OCI-LY3 (cell line): ENCODE measurements around the gene FRMPD4.

ENCODE experiments used
- H2AFZ ChIP-seq: fragments of 200-600, 300-600 bp; shearing (Covaris generic); 2 replicates; pipeline ENCODE4 v1.6.0; 2014; ENCODE audit warnings: antibody characterized with exemption, low read depth, low read length
- H3K27ac ChIP-seq: fragments of 200-600, 300-600 bp; sonication (generic); 2 replicates; pipeline ENCODE4 v1.5.1; 2014; ENCODE audit warnings: mild to moderate bottlenecking, low read length, moderate library complexity, mixed read lengths
- H3K27me3 ChIP-seq: fragments of 200-600, 300-600 bp; sonication (generic); 2 replicates; pipeline ENCODE4 v1.6.1; 2014; ENCODE audit warnings: low read depth, low read length, mixed read lengths
- H3K36me3 ChIP-seq: fragments of 200-600, 300-600 bp; sonication (generic); replicated peaks from 2 replicates; pipeline ENCODE3; 2014; ENCODE audit warnings: low read depth, low read length, mixed read lengths
- H3K4me1 ChIP-seq: fragments of 300-600, 200-600 bp; sonication (generic); 2 replicates; pipeline ENCODE4 v1.6.1; 2014; ENCODE audit warnings: low read length, mixed read lengths
- H3K4me2 ChIP-seq: fragments of 200-600, 300-600 bp; sonication (generic); 2 replicates; pipeline ENCODE4 v1.6.1; 2014; ENCODE audit warnings: low read length, mixed read lengths
- H3K4me3 ChIP-seq: fragments of 300-600, 200-600 bp; sonication (generic); 2 replicates; pipeline ENCODE4 v1.5.1; 2014; ENCODE audit warnings: antibody characterized with exemption, mild to moderate bottlenecking, low read length, moderate library complexity
- H3K79me2 ChIP-seq: fragments of 300-600, 200-600 bp; shearing (Covaris generic); 2 replicates; pipeline ENCODE4 v1.6.1; 2014; ENCODE audit warnings: mild to moderate bottlenecking, low read length, mixed read lengths
- H3K9ac ChIP-seq: fragments of 300-600, 200-600 bp; shearing (Covaris generic); 2 replicates; pipeline ENCODE4 v1.6.0; 2014; ENCODE audit warnings: mild to moderate bottlenecking, low read length, moderate library complexity
- H3K9me3 ChIP-seq: fragments of 200-600, 300-600 bp; shearing (Covaris generic); 2 replicates; pipeline ENCODE4 v1.6.1; 2014; ENCODE audit warnings: low read length, mixed read lengths; ENCODE audit not compliant: insufficient read depth
- H4K20me1 ChIP-seq: fragments of 200-600, 300-600 bp; sonication (generic); 2 replicates; pipeline ENCODE4 v1.6.1; 2016; ENCODE audit warnings: low read length, mixed read lengths; ENCODE audit not compliant: insufficient read depth
- EZH2phosphoT487 ChIP-seq: fragments of 200-600 bp; shearing (Covaris generic); IDR thresholded peaks from 2 replicates; pipeline ENCODE4 v1.6.1; 2018; ENCODE audit warnings: antibody characterized with exemption, mixed run types, low read depth
- TF ChIP-seq, protein P1 (sequence below): fragments of 200-600, 300-600 bp; sonication (generic); IDR thresholded peaks from 2 replicates; pipeline ENCODE4 v1.5.1; 2014; ENCODE audit warnings: antibody characterized with exemption, low read length, low read depth

The FRMPD4 gene

DNA sequence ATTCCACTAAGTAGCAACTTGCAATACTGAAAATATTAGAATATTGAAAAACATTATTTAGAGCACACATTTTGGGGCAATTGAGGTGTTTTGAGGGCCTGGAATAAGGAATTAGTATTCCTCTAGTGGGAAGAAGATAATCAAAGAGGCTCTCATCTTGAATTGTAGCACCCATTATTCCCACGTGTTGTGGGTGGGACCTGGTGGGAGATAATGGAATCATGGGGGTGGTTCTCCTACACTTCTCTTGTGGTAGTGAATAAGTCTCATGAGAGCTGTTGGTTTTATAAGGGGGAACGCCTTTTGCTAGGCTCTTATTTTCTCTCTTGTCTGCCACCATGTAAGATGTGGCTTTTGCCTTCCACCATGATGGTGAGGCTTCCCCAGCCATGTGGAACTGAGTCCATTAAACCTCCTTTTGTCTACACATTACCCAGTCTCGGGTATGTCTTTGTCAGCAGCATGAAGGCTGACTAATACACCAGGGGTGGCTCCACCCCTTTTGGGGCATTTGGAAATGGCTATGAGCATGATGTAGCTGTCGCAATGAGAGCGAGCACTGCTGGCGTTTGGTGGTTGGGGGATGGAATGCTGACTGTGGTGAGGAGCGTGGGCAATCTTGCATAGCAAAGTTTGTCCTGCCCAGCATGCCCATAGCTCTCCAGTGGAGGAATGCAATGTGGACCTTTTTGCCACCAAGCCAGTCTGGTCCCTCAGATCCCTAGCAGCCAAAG is 308.2 kb downstream of the FRMPD4 start:
- H3K4me1 ChIP-seq: peaks cover 55% of the 10 kb centered on the region
- no peak overlapping the region for H2AFZ ChIP-seq
- H3K4me2 ChIP-seq: no peak overlapping the region
- no peaks in the 10 kb centered on the region for H3K79me2 ChIP-seq
- H3K27ac ChIP-seq: no peak overlapping the region
- no peaks in the 10 kb centered on the region for H4K20me1 ChIP-seq
- H3K36me3 ChIP-seq: peaks cover 4% of the 10 kb centered on the region
- no peak for TF ChIP-seq EZH2phosphoT487
- TF ChIP-seq, protein P1, sequence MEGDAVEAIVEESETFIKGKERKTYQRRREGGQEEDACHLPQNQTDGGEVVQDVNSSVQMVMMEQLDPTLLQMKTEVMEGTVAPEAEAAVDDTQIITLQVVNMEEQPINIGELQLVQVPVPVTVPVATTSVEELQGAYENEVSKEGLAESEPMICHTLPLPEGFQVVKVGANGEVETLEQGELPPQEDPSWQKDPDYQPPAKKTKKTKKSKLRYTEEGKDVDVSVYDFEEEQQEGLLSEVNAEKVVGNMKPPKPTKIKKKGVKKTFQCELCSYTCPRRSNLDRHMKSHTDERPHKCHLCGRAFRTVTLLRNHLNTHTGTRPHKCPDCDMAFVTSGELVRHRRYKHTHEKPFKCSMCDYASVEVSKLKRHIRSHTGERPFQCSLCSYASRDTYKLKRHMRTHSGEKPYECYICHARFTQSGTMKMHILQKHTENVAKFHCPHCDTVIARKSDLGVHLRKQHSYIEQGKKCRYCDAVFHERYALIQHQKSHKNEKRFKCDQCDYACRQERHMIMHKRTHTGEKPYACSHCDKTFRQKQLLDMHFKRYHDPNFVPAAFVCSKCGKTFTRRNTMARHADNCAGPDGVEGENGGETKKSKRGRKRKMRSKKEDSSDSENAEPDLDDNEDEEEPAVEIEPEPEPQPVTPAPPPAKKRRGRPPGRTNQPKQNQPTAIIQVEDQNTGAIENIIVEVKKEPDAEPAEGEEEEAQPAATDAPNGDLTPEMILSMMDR: no peak
- H3K9ac ChIP-seq: no peak overlapping the region
- no peaks in the 10 kb centered on the region for H3K9me3 ChIP-seq
- H3K27me3 ChIP-seq: no peaks in the 10 kb centered on the region
- no peak overlapping the region for H3K4me3 ChIP-seq

DNA sequence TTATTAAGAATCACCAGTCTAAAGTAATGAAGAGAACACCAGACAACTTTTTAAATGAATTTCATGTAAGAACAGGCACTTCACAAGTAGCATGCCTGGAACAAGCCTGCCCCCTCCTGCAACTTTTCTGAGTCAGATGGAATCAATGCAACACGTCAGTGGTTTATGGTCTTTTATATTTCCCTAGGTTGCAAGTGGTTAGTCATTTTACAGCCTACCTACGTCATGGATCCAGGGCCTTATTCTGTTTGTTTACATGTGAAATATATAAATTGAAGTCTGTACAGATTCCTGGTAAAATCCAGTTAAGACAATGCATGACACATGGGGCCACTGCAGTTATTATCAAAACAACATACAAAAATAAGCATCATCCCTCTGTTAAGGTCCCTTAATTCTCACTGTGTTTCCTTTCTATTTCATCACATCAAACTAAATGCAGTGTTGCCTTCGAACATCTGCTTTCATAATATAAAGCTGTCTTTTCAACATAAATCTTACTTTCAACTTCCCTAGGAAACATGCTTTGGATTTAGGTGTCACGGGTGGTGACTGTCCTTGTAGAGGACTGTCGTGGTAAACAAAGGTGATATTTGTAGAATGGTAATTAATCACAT is 309.3 kb downstream of the FRMPD4 start:
- TF ChIP-seq EZH2phosphoT487: no peak
- TF ChIP-seq, protein P1: peak; percentile 59
- Histone ChIP-seq H3K9ac (no peak overlapping the region), H3K9me3 (no peaks in the 10 kb centered on the region)

DNA sequence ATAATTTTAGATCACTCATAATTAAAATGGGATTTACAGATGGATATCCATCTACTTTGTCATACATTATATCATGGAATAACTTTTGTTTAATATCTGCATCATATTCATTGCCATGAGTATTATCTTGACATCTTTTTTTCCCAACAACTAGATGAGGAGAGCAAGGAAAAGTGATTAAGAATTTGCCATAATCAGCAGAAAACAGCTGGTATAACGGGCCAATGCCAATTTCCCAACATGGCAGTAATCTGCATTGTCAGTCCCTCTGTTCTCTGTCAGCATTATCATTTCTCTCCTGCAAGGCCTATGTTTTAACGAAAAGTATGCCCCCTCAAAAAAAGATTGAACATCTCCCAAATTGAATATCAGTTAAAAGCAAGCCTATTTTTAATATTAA is 314.0 kb downstream of the FRMPD4 start:
- Histone ChIP-seq H3K4me3 (no peak overlapping the region), H3K79me2 (no peaks in the 10 kb centered on the region), H4K20me1 (no peaks in the 10 kb centered on the region), H3K4me1 (peaks cover 13% of the 10 kb centered on the region), H3K27ac (no peak overlapping the region), H3K27me3 (no peaks in the 10 kb centered on the region), H2AFZ (no peak overlapping the region), H3K9me3 (no peaks in the 10 kb centered on the region), H3K4me2 (no peak overlapping the region), H3K36me3 (no peaks in the 10 kb centered on the region), H3K9ac (no peak overlapping the region)
- TF ChIP-seq EZH2phosphoT487: no peak
- TF ChIP-seq, protein P1: no peak

More for the DNA sequence above, 309.3 kb downstream of the FRMPD4 start:
- Histone ChIP-seq H3K4me2 (peak overlapping the region; percentile 13; the same call in 1 of the 2 replicates), H2AFZ (peak overlapping the region; percentile 34; the same call in 1 of the 2 replicates), H3K27me3 (no peaks in the 10 kb centered on the region), H3K27ac (no peak overlapping the region), H3K36me3 (peaks cover 4% of the 10 kb centered on the region), H4K20me1 (no peaks in the 10 kb centered on the region), H3K4me1 (peaks cover 45% of the 10 kb centered on the region), H3K79me2 (no peaks in the 10 kb centered on the region), H3K4me3 (no peak overlapping the region)

DNA sequence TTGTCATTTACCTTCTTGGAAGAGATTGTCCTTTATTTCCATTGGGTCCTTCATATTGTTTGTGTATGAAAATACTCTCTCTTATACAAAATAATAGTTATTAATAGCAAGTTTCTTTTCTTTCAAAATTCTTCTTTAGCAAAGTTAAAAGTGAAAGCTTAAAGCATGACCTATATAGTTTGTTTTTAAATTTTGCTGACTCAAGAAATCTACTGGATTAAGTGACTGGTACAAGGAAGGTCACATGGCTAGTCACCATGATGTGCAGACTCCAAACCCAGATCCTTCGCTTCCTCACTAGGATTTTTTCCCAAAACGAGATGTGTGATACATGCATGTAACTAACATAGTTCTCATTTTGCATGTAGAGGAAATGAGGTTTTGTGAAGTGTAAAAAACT is 322.7 kb downstream of the FRMPD4 start:
- H3K4me1 ChIP-seq: no peaks in the 10 kb centered on the region
- TF ChIP-seq EZH2phosphoT487: no peak
- TF ChIP-seq, protein P1: no peak
- H3K4me3 ChIP-seq: no peak overlapping the region
- H4K20me1 ChIP-seq: no peaks in the 10 kb centered on the region
- no peak overlapping the region for H3K9ac ChIP-seq
- no peaks in the 10 kb centered on the region for H3K79me2 ChIP-seq
- H3K4me2 ChIP-seq: no peak overlapping the region
- no peak overlapping the region for H3K27ac ChIP-seq
- H3K9me3 ChIP-seq: no peaks in the 10 kb centered on the region
- H3K36me3 ChIP-seq: no peaks in the 10 kb centered on the region
- H3K27me3 ChIP-seq: no peaks in the 10 kb centered on the region
- H2AFZ ChIP-seq: no peak overlapping the region
